GM12864 (cell line): ENCODE results near the gene TNFAIP2.
A peak's percentile ranks its signal among the peaks of the same experiment; 100 is the strongest.

ENCODE experiments used
- DNase-seq: peaks from one replicate; pipeline ENCODE4 v3.0.0-alpha.2; 2011; ENCODE audit warnings: low read depth
- H3K4me3 ChIP-seq: 2 replicates; pipeline ENCODE4 v1.5.1; 2011; ENCODE audit warnings: mild to moderate bottlenecking, low read depth, low read length, control low read depth
- TF ChIP-seq, protein P1 (sequence below): IDR thresholded peaks from 2 replicates; pipeline ENCODE4 v1.5.1; 2011; ENCODE audit warnings: low read depth, mild to moderate bottlenecking, moderate library complexity, low read length, control low read depth, inconsistent platforms; ENCODE audit errors: missing control alignments

TNFAIP2 gene

DNA sequence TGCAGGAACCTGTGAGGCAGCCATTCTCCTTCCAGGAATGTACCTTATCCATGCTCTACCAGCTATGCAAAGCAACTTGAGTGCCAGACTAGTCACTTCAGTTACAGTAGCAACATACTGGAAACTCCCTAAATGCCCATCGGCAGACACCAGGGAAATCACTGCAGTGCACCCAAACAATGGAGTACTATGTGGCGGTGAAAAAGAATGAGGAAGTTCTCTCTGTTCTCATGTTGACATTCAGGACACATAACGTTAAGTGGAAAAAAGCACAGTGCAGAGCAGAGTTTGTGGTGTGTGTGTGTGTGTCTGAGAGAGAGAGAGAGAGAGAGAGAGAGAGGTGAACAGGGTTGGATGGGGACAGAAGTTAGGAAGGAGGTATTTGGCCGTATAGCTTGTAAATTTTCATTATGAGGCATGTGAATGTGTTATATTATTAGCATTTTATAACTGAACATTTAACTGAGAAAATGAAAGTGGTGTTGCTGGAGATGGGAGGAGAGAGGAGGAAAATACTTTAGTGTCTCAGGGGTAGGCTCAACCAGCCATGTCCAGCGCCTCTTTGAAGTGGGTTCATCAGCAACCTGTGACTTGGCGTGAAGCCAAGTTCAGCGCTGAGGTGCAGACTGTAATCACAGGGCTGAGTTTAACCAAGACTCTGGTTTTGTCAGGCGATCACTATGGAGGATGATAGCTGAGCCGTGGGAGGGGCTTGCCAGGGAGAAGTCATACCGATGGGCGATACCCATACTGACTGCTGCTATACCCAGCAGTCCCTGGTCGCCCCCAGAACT lies 17.3 kb downstream of the TNFAIP2 start:
- no peak overlapping the region for H3K4me3 ChIP-seq
- peak; percentile 48 for DNase-seq
- TF ChIP-seq, protein P1, sequence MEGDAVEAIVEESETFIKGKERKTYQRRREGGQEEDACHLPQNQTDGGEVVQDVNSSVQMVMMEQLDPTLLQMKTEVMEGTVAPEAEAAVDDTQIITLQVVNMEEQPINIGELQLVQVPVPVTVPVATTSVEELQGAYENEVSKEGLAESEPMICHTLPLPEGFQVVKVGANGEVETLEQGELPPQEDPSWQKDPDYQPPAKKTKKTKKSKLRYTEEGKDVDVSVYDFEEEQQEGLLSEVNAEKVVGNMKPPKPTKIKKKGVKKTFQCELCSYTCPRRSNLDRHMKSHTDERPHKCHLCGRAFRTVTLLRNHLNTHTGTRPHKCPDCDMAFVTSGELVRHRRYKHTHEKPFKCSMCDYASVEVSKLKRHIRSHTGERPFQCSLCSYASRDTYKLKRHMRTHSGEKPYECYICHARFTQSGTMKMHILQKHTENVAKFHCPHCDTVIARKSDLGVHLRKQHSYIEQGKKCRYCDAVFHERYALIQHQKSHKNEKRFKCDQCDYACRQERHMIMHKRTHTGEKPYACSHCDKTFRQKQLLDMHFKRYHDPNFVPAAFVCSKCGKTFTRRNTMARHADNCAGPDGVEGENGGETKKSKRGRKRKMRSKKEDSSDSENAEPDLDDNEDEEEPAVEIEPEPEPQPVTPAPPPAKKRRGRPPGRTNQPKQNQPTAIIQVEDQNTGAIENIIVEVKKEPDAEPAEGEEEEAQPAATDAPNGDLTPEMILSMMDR, result no peak

DNA sequence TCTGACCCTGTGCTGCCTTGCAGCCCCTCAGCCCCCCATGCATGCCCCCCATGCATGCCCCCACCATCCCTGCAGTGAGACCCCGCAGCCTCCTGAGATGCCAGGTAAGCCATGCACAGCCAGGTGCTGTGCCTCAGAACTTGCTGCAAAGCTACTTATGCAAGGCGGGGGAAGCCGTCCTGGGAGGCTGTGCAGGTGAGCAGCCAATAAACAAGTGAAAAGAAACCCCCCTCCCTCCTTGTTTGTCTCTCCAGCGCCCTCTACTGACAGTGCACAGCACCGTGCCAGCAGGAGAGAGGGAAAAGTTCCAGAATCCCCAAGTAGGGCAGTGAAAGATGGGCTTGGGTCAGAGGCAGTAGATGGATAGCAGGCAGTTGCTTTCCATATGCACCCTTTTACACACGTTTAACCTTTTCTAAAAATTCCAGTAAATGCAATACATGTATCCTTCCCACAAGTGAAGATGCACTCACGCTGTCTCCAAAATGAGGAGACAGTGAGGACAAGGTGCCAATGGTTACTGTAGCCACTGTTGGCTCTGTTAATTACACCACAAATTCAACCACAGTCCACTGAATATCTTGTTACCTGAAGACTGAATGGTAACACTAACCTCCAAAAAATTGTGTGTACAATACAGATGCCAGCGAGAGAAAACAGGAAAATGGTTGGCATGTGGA lies 18.0 kb downstream of the TNFAIP2 start:
- no peak for DNase-seq
- TF ChIP-seq, protein P1, result peak; percentile 82
- H3K4me3 ChIP-seq, result no peak overlapping the region

DNA sequence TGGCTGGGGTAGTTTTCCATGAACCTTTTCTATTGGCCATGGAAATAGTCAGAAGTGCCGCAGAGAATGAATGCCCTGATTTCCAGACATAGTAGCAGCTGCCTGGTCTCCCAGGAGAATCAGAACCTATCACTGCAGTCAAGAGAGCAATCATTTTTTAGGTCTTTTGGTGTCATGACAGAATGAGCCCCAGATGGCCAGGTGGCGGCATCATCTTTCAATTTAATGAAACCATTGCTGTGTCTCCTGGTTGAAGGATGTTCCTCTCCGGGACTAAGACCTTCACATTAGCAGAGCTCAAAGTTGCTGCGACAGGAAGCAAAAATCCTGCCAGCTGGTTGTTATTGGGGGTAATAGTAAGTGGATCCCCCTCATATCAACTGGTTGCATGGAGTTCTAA lies 18.8 kb downstream of the TNFAIP2 start:
- no peak for DNase-seq
- TF ChIP-seq, protein P1, result no peak
- no peak overlapping the region for H3K4me3 ChIP-seq

DNA sequence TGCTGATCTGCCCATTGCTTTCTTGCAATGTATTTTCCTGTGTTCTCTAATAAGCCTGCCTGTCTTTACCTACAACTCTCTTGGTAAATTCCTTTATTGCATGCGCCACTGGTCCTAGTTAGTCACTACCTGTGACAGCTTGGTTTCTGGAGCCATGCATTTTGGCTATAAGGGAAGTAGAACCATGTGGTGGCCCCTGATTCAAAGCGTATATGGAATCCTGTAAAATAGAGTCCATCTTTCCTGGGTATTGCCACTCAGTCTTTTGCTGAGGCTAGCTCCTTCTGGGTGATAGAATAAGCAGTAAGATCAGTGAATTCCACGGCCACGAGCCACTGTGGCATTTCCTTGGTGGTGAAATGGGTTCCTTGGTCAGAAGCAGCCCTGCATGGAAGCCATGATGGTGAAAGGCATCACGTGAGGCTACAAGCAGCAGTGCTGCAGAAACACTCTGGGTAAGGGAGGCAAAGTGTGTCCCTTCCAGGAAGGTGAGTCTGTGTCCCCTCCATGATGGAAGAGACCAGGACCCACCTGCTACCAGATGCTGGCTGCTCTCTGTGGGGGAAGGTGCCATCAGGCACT lies 19.6 kb downstream of the TNFAIP2 start:
- no peak overlapping the region for H3K4me3 ChIP-seq
- DNase-seq, result no peak
- TF ChIP-seq, protein P1, result no peak

DNA sequence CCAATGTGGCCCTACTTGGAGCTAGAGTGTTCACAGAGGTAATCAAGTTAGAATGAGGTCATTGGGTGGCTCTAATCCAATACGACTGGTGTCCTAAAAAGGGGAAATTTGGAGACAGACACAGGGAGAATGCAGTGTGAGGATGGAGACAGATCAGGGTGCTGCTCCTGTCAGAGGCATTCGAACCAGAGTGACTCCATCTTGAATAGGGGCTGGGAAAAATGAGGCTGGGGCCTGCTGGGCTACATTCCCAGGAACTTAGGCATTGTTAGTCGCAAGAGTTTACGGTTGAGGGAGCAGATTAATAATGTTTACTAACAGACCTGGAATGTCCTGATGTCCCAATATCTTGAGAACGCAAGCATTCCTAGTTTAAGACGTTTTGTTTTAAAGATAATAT lies 20.2 kb downstream of the TNFAIP2 start:
- TF ChIP-seq, protein P1, result no peak
- DNase-seq, result no peak
- no peak overlapping the region for H3K4me3 ChIP-seq

DNA sequence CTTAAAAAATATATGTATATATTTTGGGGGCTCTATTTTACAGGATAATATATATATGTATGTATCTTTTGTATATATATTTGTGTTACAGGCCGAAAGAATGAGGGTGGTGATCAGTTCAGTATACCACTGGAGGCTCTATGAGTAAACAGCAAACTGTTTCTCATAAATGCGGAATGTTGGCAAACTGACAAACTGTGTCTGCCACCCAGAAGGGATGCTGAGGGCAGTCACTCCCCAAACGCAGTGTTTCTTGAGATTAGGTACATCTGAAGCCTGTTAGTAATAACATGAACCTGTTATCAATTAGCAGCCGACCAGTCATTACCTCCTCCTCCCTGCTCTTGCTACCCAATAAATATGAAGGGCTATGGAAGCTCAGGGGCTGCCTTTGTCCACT lies 20.8 kb downstream of the TNFAIP2 start:
- TF ChIP-seq, protein P1, result no peak
- H3K4me3 ChIP-seq, result no peak overlapping the region
- DNase-seq, result no peak
